Raji (cell line): Measurements from ENCODE around the gene NRXN3.

ENCODE experiments used
- POLR2A ChIP-seq: IDR thresholded peaks from 2 replicates; pipeline ENCODE4 v1.6.1; 2011; ENCODE audit warnings: low read depth, low read length, control low read depth; ENCODE audit not compliant: insufficient read depth

The NRXN3 gene

GRCh38 chr14:78440356-78440894, 270.3 kb downstream of the NRXN3 start:
- TF ChIP-seq POLR2A: no peak

DNA sequence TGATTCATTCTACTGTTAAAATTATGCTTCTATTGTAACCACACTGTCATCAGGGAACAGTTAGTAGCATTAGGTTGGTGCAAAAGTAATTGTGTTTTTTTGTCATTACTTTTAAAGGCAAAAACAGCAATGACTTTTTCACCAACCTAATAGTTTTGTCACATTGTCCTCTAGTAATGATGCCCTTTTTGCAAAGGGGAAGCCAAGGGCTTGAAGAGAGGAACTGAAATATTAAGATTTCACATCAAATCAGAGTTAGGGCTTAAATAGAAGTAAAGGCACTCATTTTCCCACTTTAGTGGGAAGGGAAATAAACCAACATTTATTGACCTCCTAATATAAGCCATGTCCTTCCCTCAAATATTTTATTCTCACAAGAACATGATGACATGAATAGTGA, 273.7 kb downstream of the NRXN3 start:
- no peak for TF ChIP-seq POLR2A

- TF ChIP-seq POLR2A: no peak
Observed at GRCh38 chr14:78445275-78445674, 275.1 kb downstream of the NRXN3 start.

GRCh38 chr14:78446807-78447206, 276.6 kb downstream of the NRXN3 start:
- TF ChIP-seq POLR2A: no peak

DNA sequence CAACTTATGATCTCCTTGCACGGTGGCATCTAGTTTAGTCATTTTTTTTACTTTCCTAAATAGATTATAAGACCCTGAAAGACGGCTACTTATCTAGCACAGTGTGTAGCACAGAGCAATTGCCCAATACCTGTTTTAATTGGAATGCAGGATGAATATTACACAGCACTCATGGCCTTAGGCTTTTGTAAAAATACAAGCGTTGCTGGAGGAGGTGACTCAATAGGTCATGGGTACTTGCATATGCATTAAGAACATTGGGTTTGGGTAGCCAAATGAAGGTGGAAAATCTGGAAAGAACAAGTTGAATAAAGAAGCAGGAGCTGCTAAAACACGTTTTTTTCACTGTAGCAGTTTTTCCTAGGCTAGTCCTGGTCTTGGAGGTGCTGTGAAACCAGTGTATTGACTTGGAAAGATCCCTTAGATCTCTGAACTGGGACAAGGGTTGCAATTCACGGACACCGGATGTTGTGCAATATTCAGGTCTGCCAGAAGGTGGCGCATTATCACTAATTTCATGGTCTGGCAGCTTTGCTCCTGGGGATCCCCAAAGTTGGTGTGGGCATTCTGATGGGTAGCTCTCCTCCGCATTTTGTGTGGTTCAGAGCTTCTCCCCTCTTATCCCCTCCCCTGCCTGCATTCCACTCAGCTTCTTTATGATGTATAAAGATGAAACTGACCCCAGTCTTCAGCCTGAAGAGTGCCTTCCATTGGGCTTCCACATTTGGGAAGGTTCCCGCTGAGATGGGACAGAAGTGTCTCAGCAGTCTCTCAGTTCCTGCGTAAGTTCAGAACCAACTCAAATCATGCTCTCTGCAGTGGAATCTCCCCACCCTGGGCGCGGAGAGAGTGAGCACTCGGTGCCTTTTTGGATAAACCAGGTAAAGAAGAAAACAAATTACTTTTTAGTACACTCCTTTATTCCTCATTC, 278.3 kb downstream of the NRXN3 start:
- no peak for TF ChIP-seq POLR2A

- TF ChIP-seq POLR2A: no peak
Observed at GRCh38 chr14:78450669-78451318, 280.6 kb downstream of the NRXN3 start.

- TF ChIP-seq POLR2A: no peak
Observed at GRCh38 chr14:78451319-78451695, 281.1 kb downstream of the NRXN3 start.

DNA sequence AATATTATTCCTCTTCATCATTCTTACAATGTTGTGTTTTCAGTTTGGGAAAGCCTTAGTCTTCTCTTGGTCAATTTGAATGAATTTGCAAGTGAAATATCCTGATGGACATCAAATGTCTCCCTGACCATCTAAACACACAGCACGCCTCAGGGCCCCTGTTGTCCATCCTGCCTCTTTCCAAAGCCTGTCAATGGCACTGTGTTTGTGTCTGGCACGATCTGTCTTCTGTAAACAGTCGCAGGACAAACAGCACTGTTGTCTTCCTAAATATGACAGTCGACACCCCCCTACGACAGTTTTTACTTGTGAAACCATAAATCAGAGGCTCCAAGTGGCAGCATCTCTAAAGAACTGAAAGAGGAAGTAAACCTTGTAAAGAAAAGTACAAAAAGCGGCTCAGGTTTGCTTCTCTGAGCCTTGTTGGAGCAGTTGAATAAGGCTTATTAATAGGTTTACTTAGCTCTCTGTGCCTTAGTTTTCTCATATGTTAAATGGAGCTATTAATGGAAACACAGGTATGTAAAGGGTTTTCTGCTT, 285.8 kb downstream of the NRXN3 start:
- TF ChIP-seq POLR2A: no peak

GRCh38 chr14:78469947-78470346, 299.8 kb downstream of the NRXN3 start:
- no peak for TF ChIP-seq POLR2A

GRCh38 chr14:78479127-78479780, 309.1 kb downstream of the NRXN3 start:
- no peak for TF ChIP-seq POLR2A

- no peak for TF ChIP-seq POLR2A
Observed at GRCh38 chr14:78484028-78484427, 313.9 kb downstream of the NRXN3 start.

DNA sequence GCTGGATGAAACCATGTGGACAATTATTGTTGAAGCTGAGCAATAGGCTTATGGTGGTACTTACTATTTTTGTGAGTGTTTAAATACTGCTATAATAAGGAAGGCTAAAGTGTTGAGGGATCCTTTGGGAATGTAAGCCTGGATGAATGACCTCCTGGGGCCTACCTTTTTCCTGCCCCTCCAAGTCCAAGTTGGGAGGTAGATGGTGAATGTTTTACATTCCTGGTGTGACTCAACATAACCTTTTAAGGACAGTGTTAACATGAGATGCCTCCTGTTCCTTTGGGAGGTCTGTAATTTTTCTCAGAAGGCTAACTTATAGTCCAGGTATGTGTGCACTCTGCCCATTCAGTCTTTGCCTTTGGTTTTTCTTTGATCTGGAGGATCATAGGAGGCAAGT, 315.9 kb downstream of the NRXN3 start:
- TF ChIP-seq POLR2A: no peak

GRCh38 chr14:78486621-78487020, 316.4 kb downstream of the NRXN3 start:
- TF ChIP-seq POLR2A: no peak

GRCh38 chr14:78488938-78489337, 318.8 kb downstream of the NRXN3 start:
- no peak for TF ChIP-seq POLR2A

GRCh38 chr14:78491048-78491447, 320.9 kb downstream of the NRXN3 start:
- no peak for TF ChIP-seq POLR2A
